ENCODE data around the gene LSMEM2. TPM values are rescaled to one million over a fixed set of nuclear protein-coding genes. Genes with fewer than 3 reads are reported as not detected.
A peak's percentile ranks its signal among the peaks of the same experiment; 100 is the strongest.

The LSMEM2 gene
- total RNA-seq (10 to 100 TPM in 8 of 9 donors, 1 to 10 TPM in 1; 8.8 to 68.3 (median 31.5) TPM), polyA plus RNA-seq (10 to 100 TPM in 1 of 2 donors, 1 to 10 TPM in 1; 1.3 to 29.7 TPM)
- long read RNA-seq, donor 1, transcript LSMEM2-201 (4 exons, 1,494 nt), result major isoform, 44 of 56 reads
- long read RNA-seq, donor 1, partial matches to known transcripts, result 4 of 56 reads
- long read RNA-seq, donor 1, other reads (novel, unspliced or antisense), result 8 of 56 reads
- long read RNA-seq, donor 2, transcript LSMEM2-201 (4 exons, 1,494 nt), result major isoform, 16 of 24 reads
- long read RNA-seq, donor 2, partial matches to known transcripts, result 2 of 24 reads
- long read RNA-seq, donor 2, other reads (novel, unspliced or antisense), result 6 of 24 reads
- long read RNA-seq, donor 3, transcript LSMEM2-201 (4 exons, 1,494 nt), result major isoform, 17 of 28 reads
- long read RNA-seq, donor 3, partial matches to known transcripts, result 4 of 28 reads
- long read RNA-seq, donor 3, other reads (novel, unspliced or antisense), result 7 of 28 reads

DNA sequence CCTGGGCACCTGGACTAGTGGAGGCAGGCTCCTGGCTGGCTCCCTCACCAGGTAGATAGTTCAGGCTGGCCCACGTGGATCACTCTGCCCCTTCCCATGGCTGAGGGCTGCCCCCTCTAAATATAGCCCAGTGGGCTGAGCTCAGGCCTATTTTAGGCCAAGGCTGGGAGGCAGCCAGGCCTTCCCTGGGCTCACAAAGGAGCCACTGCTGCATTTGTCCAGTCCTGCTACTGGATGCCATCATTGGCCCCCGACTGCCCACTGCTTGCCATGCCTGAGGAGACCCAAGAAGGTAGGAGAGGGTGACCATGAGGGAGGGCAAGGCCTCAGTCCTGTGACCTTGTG, at the start of gene LSMEM2:
LSMEM2 (plus strand) TSS at position 208 of the 345 bp plus-strand sequence; CDS start at position 235, 27 bp downstream.
- peak; percentile 85 to 94 (median 88) for ATAC-seq
- TF ChIP-seq CTCF (IDR thresholded peaks at IDR 0.05) (no peak), POLR2A (IDR thresholded peaks at IDR 0.05) (peak in 1 of 2 donors; percentile 23)
- peaks cover 0 to 32% (median 6%) of the 10 kb centered on the region in 9 donors for H3K27me3 ChIP-seq
- no peaks in the 10 kb centered on the region for H3K9me3 ChIP-seq
- H3K4me3 ChIP-seq, result peak within 1 kb of the TSS in 11 of 12 donors; percentile 9 to 53 (median 43)
- WGBS, 4 donors, result 15 to 63% (median 31%) methylated on average over 1 to 2 of the region's 2 CpGs
- intact Hi-C loops (cut with DNase I), result loop anchor here in 4 of 10 donors (10.0 kb wide), 2 partner anchors 46 to 154 kb away; partner anchors contain the start of genes HYAL2 (in 2 of the 4) and TUSC2 (in 2 of the 4)
- H3K36me3 ChIP-seq, result no peaks in the 10 kb centered on the region
- DNase-seq, result peak in 4 of 5 donors; percentile 71 to 85 (median 78)
- peak within 1 kb of the TSS; percentile 36 to 94 (median 84) for H3K27ac ChIP-seq
- peaks cover 0 to 47% (median 17%) of the 10 kb centered on the region in 12 donors for H3K4me1 ChIP-seq

DNA sequence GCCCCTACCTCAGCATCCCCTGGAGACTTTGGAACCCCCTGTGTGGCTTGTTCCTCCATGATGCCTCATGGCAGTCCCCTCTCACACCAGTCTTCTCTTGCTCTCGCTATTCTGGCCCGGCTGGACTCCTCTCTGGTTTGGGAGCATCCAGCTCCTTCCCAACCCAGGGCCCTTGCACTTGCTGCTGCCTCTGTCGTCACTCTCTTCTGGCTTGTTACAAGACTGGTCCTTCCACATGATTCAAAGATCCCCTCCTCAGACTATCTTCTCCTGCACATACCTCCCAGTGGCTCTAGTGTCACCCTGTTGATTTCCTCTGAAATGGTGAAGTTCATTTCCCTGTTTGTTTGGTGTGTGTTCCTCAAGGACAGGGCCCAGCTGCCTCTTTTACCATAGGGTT, 49.4 kb upstream of the LSMEM2 start:
- ATAC-seq (no peak), DNase-seq (no peak)
- intact Hi-C loops (cut with DNase I), result loop anchor here in 2 of 10 donors (2.0 to 5.0 kb wide), 2 partner anchors 41 to 43 kb away; no protein-coding TSS in a partner anchor
- TF ChIP-seq POLR2A (IDR thresholded peaks at IDR 0.05) (no peak), CTCF (IDR thresholded peaks at IDR 0.05) (no peak)
- Histone ChIP-seq H3K4me1 (peaks cover 4 to 60% (median 17%) of the 10 kb centered on the region in 12 donors), H3K4me3 (no peak overlapping the region), H3K9me3 (no peaks in the 10 kb centered on the region), H3K27ac (peak overlapping the region in 1 of 12 donors; percentile 76), H3K27me3 (no peaks in the 10 kb centered on the region), H3K36me3 (no peaks in the 10 kb centered on the region)
- WGBS, 4 donors, result 93 to 100% (median 94%) methylated on average over 3 of the region's 3 CpGs

DNA sequence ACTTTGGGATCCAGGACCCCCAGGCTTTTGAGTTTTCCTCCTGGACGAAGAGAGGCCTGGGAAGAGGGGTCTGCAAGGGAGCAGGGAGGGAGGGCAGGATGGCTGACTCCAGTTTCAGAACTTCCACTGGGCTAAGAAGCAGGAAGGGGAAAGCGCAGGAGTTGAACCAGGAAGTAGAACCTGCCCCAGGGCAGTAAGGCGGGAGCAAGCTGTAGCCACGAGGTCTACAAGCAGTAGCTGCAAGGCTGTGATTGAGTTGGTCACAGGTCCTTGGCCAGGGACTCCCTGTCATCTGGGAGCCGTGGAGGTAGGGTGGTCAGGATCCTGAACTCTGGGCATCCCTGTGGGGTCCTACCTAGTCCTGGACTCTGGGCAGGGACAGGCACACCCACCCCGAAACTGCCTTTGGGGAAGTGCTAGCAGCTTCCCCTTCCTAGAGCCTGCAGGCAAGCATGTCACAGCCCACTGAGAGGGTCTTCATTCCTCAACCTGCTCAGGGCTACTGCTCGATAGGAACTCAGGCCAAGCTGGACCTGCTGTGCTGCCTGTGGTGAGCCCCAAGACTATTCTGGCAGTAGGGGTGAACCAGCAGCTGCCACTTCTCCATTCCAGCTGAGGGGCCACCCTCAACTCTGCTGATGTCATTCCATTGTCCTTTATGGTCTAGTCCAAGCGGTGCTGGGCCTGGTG, 48.6 kb upstream of the LSMEM2 start:
- Histone ChIP-seq H3K36me3 (no peaks in the 10 kb centered on the region), H3K9me3 (no peaks in the 10 kb centered on the region), H3K27ac (peak overlapping the region in 2 of 12 donors; percentile 9 to 76), H3K4me3 (peak overlapping the region in 1 of 12 donors; percentile 15), H3K27me3 (no peaks in the 10 kb centered on the region), H3K4me1 (peaks cover 4 to 68% (median 18%) of the 10 kb centered on the region in 12 donors)
- 79 to 89% (median 89%) methylated on average over 6 to 8 of the region's 8 CpGs for WGBS, 4 donors
- intact Hi-C loops (cut with DNase I), result loop anchor here in 2 of 10 donors (2.0 kb wide), 2 partner anchors 39 to 43 kb away; partner anchors contain the start of gene SEMA3B (in 1 of the 2)
- DNase-seq (no peak), ATAC-seq (no peak)
- TF ChIP-seq CTCF (IDR thresholded peaks at IDR 0.05) (no peak), POLR2A (IDR thresholded peaks at IDR 0.05) (no peak)
